Astrocyte (in vitro differentiated cells and primary cell): ENCODE measurements around the gene PWWP3B.

ENCODE experiments used
- EZH2 ChIP-seq: IDR thresholded peaks from 2 replicates; pipeline ENCODE4 v1.6.1; 2012; ENCODE audit warnings: mild to moderate bottlenecking, low read length, inconsistent platforms; ENCODE audit not compliant: insufficient read depth
- TF ChIP-seq, protein P1 (sequence below): IDR thresholded peaks from 2 replicates; pipeline ENCODE4 v1.5.1; 2011; ENCODE audit warnings: low read depth, mild to moderate bottlenecking, inconsistent platforms, low read length, moderate library complexity; ENCODE audit not compliant: insufficient read depth

- TF ChIP-seq, protein P1, sequence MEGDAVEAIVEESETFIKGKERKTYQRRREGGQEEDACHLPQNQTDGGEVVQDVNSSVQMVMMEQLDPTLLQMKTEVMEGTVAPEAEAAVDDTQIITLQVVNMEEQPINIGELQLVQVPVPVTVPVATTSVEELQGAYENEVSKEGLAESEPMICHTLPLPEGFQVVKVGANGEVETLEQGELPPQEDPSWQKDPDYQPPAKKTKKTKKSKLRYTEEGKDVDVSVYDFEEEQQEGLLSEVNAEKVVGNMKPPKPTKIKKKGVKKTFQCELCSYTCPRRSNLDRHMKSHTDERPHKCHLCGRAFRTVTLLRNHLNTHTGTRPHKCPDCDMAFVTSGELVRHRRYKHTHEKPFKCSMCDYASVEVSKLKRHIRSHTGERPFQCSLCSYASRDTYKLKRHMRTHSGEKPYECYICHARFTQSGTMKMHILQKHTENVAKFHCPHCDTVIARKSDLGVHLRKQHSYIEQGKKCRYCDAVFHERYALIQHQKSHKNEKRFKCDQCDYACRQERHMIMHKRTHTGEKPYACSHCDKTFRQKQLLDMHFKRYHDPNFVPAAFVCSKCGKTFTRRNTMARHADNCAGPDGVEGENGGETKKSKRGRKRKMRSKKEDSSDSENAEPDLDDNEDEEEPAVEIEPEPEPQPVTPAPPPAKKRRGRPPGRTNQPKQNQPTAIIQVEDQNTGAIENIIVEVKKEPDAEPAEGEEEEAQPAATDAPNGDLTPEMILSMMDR = no peak
- no peak for TF ChIP-seq EZH2
Observed at GRCh38 chrX:106150701-106151100, 17.4 kb upstream of the PWWP3B start.
